B cell (primary cell): ENCODE results near the gene MIPEP. TPM values are rescaled to one million over a fixed set of nuclear protein-coding genes. Genes with fewer than 3 reads are reported as not detected.

Experiments
- ATAC-seq: fragments of 200-7000 bp; cut with Tn5 transposase; one replicate; pipeline ENCODE4 v1.10.0; 2021; ENCODE audit warnings: low read depth, mild to moderate bottlenecking, moderate number of reproducible peaks, moderate library complexity
- CTCF ChIA-PET: fragments of 350-600 bp; sonication (Branson Sonifier 250); formaldehyde crosslinking; loops from one replicate; lab custom pipeline; 2021; ENCODE audit warnings: antibody characterized with exemption, inconsistent platforms; lab: Charles Lee
- POLR2A ChIA-PET: fragments of 350-600 bp; sonication (Branson Sonifier 250); formaldehyde crosslinking; loops from one replicate; lab custom pipeline; 2021; ENCODE audit warnings: antibody characterized with exemption; lab: Charles Lee
- DNase-seq: peaks from one replicate; pipeline ENCODE4 v3.0.0; 2013
- H2AFZ ChIP-seq: 2 replicates; pipeline ENCODE4 v1.6.1; 2012; ENCODE audit warnings: mild to moderate bottlenecking, low read depth, low read length; ENCODE audit not compliant: insufficient read depth, poor library complexity, severe bottlenecking
- H3K27ac ChIP-seq, 2 donors: 1 replicate in 1 of 2; 2 replicates in 1 of 2; pipeline ENCODE4 v1.5.1; 2012 to 2013; ENCODE audit warnings: low read length in 2 of 2, mild to moderate bottlenecking in 2 of 2, moderate library complexity in 1 of 2
- H3K27me3 ChIP-seq, 4 experiments: fragments of 200-600 bp in 1 of 4; sonication (generic) in 1 of 4; replicated peaks in 1 of 4; 1 replicate in 2 of 4; 2 replicates in 2 of 4; pipeline versions ENCODE4 v1.6.1 to v1.7.0; 2013 to 2016; ENCODE audit warnings: low read length in 3 of 4, mild to moderate bottlenecking in 2 of 4, mixed read lengths in 1 of 4, moderate library complexity in 1 of 4; ENCODE audit not compliant: insufficient read depth in 4 of 4, control insufficient read depth in 3 of 4; ENCODE audit errors: control extremely low read depth in 1 of 4
- H3K36me3 ChIP-seq, 2 experiments: replicated peaks in 1 of 2; 1 replicate in 1 of 2; 2 replicates in 1 of 2; pipeline versions ENCODE4 v1.6.1 to v1.7.1; 2013; ENCODE audit warnings: low read length in 1 of 2; ENCODE audit not compliant: insufficient read depth in 2 of 2, control insufficient read depth in 1 of 2; ENCODE audit errors: control extremely low read depth in 1 of 2, extremely low read depth in 1 of 2
- H3K4me1 ChIP-seq, 2 donors: fragments of 200-600 bp in 1 of 2; sonication (generic) in 1 of 2; 1 replicate in 1 of 2; 2 replicates in 1 of 2; pipeline versions ENCODE4 v1.5.1 to v1.6.1; 2013 to 2017; ENCODE audit warnings: low read length in 2 of 2; ENCODE audit not compliant: control insufficient read depth in 2 of 2, insufficient read depth in 2 of 2
- H3K4me2 ChIP-seq: replicated peaks from 2 replicates; pipeline ENCODE3; 2012; ENCODE audit warnings: mild to moderate bottlenecking, low read depth, low read length; ENCODE audit not compliant: poor library complexity, severe bottlenecking
- H3K4me3 ChIP-seq, 5 experiments: fragments of 200-600 bp in 1 of 5; sonication (generic) in 1 of 5; 1 replicate in 3 of 5; 2 replicates in 2 of 5; pipeline versions ENCODE4 v1.5.1 to v1.7.0; 2011 to 2016; ENCODE audit warnings: low read length in 4 of 5, mild to moderate bottlenecking in 4 of 5, low read depth in 2 of 5, control low read depth in 1 of 5, moderate library complexity in 1 of 5; ENCODE audit not compliant: insufficient read depth in 1 of 5; ENCODE audit errors: control extremely low read depth in 1 of 5, extremely low read depth in 1 of 5
- H3K79me2 ChIP-seq: fragments of 200-600 bp; sonication (generic); one replicate; pipeline ENCODE4 v1.6.0; 2016; ENCODE audit warnings: low read length; ENCODE audit not compliant: control insufficient read depth, insufficient read depth
- H3K9ac ChIP-seq: fragments of 200-600 bp; sonication (generic); 2 replicates; pipeline ENCODE4 v1.6.1; 2017; ENCODE audit warnings: mild to moderate bottlenecking, low read length, moderate library complexity
- H3K9me3 ChIP-seq, 3 donors: one replicate each; pipeline versions ENCODE4 v1.6.1 to v1.7.1; 2013; ENCODE audit warnings: low read length in 2 of 3; ENCODE audit not compliant: control insufficient read depth in 2 of 3, insufficient read depth in 1 of 3; ENCODE audit errors: control extremely low read depth in 1 of 3
- H4K20me1 ChIP-seq: 2 replicates; pipeline ENCODE4 v1.6.0; 2012; ENCODE audit warnings: mild to moderate bottlenecking, low read length; ENCODE audit not compliant: insufficient read depth, control insufficient read depth, poor library complexity, severe bottlenecking
- H3K27ac Mint-ChIP-seq: one replicate; pipeline ENCODE4 v1.8.0; 2021; ENCODE audit warnings: mixed read lengths
- H3K27me3 Mint-ChIP-seq: one replicate; pipeline ENCODE4 v1.8.0; 2021; ENCODE audit warnings: mixed read lengths
- H3K4me1 Mint-ChIP-seq: one replicate; pipeline ENCODE4 v1.8.0; 2021; ENCODE audit warnings: mixed read lengths
- H3K4me3 Mint-ChIP-seq: one replicate; pipeline ENCODE4 v1.8.0; 2021; ENCODE audit warnings: mixed read lengths
- H3K9me3 Mint-ChIP-seq: one replicate; pipeline ENCODE4 v1.8.0; 2022; ENCODE audit warnings: mixed read lengths; ENCODE audit not compliant: insufficient read depth
- CTCF ChIP-seq: fragments of 200-600 bp; IDR thresholded peaks from one replicate; pipeline ENCODE4 v1.8.0; 2022; ENCODE audit warnings: antibody characterized with exemption, mild to moderate bottlenecking
- EZH2 ChIP-seq: IDR thresholded peaks from 2 replicates; pipeline ENCODE4 v1.6.1; 2012; ENCODE audit warnings: borderline replicate concordance, low read depth, mild to moderate bottlenecking, moderate library complexity, low read length; ENCODE audit not compliant: insufficient read depth, poor library complexity, severe bottlenecking
- WGBS: methylation state at CpG from one replicate; pipeline ENCODE4 v1.1.5; 2013; ENCODE audit warnings: missing lambda C conversion rate; ENCODE audit not compliant: insufficient coverage; 5-methylcytosine and 5-hydroxymethylcytosine counted together
- intact Hi-C: fragments of 100-400 bp; cut with micrococcal nuclease; formaldehyde crosslinking; loops from one replicate; pipeline ENCODE4 v1.10.0; 2022
- polyA plus RNA-seq: library from polyadenylated mRNA; depleted of rRNA; stranded (reverse); fragments of >200 nt; gene quantifications from 2 replicates; pipeline ENCODE4 v1.2.3, GENCODE V29; 2012
- total RNA-seq, 2 donors: library from RNA; stranded (reverse); fragments of 120-200 nt in 1 of 2; gene quantifications; 1 replicate in 1 of 2; 2 replicates in 1 of 2; pipeline versions ENCODE4 v1.2.3 to v1.2.4, GENCODE V29; 2013 to 2022

MIPEP gene
- total and polyA plus RNA-seq, 2 donors (not counting 1 experiment from before 2014, with no cell fraction given), result 6.2 to 16.9 TPM

- H4K20me1 ChIP-seq, result no peaks in the 10 kb centered on the region
- Mint-ChIP-seq H3K9me3 (no peaks in the 10 kb centered on the region), H3K4me1 (no peaks in the 10 kb centered on the region), H3K27me3 (no peaks in the 10 kb centered on the region), H3K4me3 (no peak overlapping the region), H3K27ac (no peak overlapping the region)
- no peak for DNase-seq
- no peaks in the 10 kb centered on the region for H3K9me3 ChIP-seq
- H3K27me3 ChIP-seq, result no peaks in the 10 kb centered on the region
- no peak overlapping the region for H2AFZ ChIP-seq
- CTCF ChIA-PET, result no interaction called here
- no peak overlapping the region for H3K9ac ChIP-seq
- peaks cover 4 to 9% of the 10 kb centered on the region in 2 experiments for H3K36me3 ChIP-seq
- 100% methylated on average over 1 of the region's 3 CpGs for WGBS
- H3K4me3 ChIP-seq, result no peak overlapping the region
- TF ChIP-seq EZH2, result no peak
- TF ChIP-seq CTCF, result no peak
- POLR2A ChIA-PET, result no interaction called here
- H3K4me1 ChIP-seq, result no peaks in the 10 kb centered on the region
- no peaks in the 10 kb centered on the region for H3K79me2 ChIP-seq
- no peak overlapping the region for H3K27ac ChIP-seq
- intact Hi-C loops, result no loop called here
- H3K4me2 ChIP-seq, result no peak overlapping the region
- no peak for ATAC-seq
Observed at GRCh38 chr13:23728807-23729206, 160.4 kb downstream of the MIPEP start.

- CTCF ChIA-PET, result interaction anchor here (1.0 kb wide), 1 partner anchor 18 kb away, joined by 3 read pairs; no protein-coding TSS in a partner anchor
- Histone ChIP-seq H4K20me1 (no peaks in the 10 kb centered on the region), H3K36me3 (peaks cover 4 to 9% of the 10 kb centered on the region in 2 experiments), H3K79me2 (no peaks in the 10 kb centered on the region), H3K9ac (no peak overlapping the region), H3K4me3 (no peak overlapping the region), H2AFZ (no peak overlapping the region), H3K27ac (no peak overlapping the region), H3K27me3 (no peaks in the 10 kb centered on the region), H3K9me3 (peaks cover 0 to 5% (median 0%) of the 10 kb centered on the region in 3 donors), H3K4me2 (no peak overlapping the region), H3K4me1 (no peaks in the 10 kb centered on the region)
- TF ChIP-seq CTCF (no peak), EZH2 (no peak)
- Mint-ChIP-seq H3K4me3 (no peak overlapping the region), H3K4me1 (no peaks in the 10 kb centered on the region), H3K27me3 (no peaks in the 10 kb centered on the region), H3K27ac (no peak overlapping the region), H3K9me3 (no peaks in the 10 kb centered on the region)
- DNase-seq (no peak), ATAC-seq (no peak)
- POLR2A ChIA-PET, result no interaction called here
- intact Hi-C loops, result no loop called here
- WGBS, result 97% methylated on average over 6 of the region's 10 CpGs
Observed at GRCh38 chr13:23725922-23726321, 163.3 kb downstream of the MIPEP start.
